Iris pigment epithelial cell (primary cell): ENCODE measurements around the gene LRFN2.

Experiments
- DNase-seq: peaks from one replicate; pipeline ENCODE4 v3.0.0-alpha.2; 2011; ENCODE audit warnings: low read depth

Gene LRFN2

GRCh38 chr6:40349123-40349900, 237.9 kb downstream of the LRFN2 start:
- DNase-seq, result no peak

DNA sequence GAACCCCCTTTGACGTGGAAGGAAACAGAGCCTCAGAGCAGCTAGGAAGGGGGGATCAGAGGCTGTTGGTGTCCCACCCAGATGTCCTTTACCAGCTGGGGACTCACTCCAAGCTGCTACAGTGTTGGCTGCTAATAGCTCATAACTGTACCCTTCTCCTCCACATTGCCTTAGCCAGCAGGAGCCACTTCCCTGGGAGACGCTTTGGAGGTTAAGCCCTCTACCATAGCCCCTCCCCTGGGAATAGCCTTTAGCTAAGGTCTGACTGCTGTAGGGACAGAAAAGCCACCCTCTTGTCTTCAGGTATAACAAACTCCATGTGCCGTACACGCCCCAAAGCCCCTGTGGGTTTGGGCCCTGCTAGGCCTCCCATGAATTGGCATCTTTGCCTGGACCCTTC, 238.6 kb downstream of the LRFN2 start:
- no peak for DNase-seq

DNA sequence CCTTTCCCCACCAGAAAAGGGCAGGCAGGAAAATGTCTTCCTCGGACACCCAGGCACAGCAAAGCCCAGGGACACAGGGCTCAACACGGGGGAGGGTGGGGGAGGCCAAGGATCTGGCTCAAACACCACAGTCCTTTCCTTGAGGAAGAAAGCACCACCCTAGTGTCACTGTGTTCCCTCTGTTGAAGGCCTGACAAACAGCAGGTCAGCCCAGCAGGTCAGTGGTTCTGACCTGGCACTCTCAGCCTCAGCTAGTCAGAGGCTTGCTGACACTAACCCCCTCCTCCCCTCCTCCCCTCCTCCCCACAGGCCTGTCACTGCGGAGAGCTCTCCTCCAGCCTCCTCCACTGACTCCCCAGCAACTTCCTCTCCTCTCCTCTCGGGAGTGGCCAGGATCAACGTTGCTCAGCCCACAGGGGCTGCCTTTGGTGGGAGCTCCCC, 239.6 kb downstream of the LRFN2 start:
- no peak for DNase-seq

- no peak for DNase-seq
These were observed 240.9 kb downstream of the LRFN2 start for GRCh38 chr6:40346246-40346645.

GRCh38 chr6:40344566-40345167, 242.5 kb downstream of the LRFN2 start:
- no peak for DNase-seq

DNA sequence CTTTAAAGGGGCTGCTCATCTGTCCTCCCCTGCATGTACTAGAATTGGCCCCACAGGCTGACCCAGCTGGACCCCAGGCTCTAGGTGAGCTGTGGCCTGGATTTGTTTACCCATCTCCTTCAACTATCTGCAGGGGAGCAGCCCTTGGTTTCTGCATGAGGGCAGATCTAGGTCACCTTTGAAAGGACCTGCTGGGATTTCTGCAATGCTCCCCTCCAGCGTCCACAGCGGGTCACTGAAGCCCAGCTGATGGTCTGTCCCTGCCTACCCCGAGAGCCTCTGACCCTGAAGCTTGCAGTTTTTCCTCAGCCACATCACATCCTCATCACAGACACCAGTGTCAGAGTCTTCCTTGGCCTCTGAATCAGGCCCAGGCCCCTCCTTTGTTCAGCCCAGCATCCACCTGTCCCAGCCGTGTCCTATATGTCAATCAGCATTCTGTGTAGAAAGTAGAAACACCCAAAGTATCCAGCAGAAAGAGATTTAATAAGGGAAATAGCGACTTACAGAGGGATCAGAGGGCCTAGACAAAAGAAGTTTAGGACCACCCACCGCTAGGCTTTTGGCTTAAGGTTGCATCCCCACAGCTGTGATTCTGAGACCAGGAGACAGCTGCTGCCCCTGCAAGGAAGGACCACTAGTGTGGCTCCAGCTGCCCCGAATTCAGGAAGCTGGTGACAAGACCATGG, 243.1 kb downstream of the LRFN2 start:
- DNase-seq, result no peak

DNA sequence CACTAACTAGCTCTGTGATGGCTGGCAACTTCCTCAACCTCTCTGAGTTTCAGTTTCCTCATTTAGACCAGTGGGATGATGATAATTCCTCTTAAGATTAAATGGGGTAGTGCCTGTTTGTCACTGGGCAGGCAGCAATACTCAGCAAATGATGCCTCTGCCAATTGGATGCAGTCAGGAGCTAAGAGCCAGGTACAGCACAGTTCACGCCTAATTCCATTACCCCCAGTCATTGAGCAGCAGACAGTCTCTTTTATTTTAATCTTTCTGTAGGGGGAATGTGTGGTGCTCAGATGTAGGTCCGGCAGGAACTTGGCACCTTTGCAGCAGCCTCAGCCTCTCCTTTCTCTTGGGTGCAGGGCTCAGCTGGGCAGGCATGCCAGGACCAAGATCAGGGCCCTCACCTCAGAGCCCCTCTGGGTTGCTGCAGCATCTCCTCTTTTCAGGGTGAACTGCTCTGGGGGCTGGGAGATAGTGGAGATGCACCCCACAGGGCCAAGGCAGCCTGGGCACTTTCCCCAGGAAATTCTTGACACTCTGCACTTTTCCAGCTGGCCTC, 243.8 kb downstream of the LRFN2 start:
- DNase-seq, result no peak

- no peak for DNase-seq
These were observed 244.4 kb downstream of the LRFN2 start for GRCh38 chr6:40342723-40343122.

DNA sequence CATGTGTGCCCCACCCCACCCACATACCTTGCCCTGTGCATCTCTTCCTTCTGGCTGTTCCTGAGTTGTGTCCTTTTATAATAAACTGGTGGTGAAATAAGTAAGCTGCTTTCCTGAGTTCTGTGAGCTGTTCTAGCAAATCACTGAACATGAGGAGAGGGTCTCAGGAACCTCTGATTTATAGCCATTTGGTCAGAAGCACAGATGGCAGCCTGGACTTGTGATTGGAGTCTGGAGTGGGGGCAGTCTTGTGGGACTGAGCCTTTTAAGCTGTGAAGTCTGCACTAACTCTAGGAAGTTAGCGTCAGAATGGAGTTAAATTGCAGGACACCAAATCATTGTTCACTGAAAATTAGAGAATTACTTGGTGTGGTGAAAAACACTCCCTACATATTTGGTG, 245.4 kb downstream of the LRFN2 start:
- no peak for DNase-seq
